NCI-H2196 (cell line): ENCODE results near the gene UACA.
"Not testable (repeated sequence)": the region's sequence is repeated elsewhere in the genome, so short reads cannot be mapped to it uniquely, and the experiment has no call there.

Experiments used
- DNase-seq: peaks from one replicate; lab custom pipeline; 2025; ENCODE audit not compliant: unreplicated experiment; lab: John Stamatoyannopoulos, UW

Gene UACA

DNA sequence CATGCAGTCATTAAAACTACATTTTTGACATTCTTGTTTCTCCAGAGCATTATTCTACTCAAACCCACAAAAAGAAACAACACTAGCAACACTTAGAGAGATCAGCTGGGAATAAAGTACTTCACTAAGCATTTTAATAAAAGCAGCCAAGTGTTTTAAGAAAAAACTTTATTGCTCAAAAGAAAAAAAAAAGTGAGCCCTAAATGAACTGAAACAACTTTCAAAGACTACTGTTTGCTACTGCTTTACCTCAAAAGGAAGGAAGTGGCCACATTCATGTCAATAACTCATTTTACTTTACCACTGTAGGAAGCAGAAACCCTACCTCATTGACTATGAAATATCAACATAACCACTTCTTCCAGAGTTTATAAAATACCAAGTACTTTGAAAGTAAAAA is 91.3 kb downstream of the UACA start:
- no peak for DNase-seq

DNA sequence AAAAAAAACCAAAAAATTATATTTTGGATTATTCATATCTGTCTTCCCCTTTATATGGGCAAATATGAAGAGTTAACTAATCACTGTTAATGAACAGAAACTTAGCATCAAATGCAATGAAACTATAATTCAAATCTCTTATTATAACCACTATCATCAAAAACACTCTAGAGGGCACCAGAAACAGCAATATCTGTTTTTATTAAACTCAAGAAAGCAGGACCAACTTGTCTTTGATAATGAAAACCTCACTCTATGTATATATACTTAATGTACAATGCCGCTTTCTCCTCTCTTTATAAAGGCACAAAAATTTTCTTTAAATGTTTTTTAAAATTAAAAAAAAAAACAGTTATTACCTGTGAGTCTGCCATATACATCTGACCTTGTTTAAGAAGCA is 92.7 kb downstream of the UACA start:
- no peak for DNase-seq

DNA sequence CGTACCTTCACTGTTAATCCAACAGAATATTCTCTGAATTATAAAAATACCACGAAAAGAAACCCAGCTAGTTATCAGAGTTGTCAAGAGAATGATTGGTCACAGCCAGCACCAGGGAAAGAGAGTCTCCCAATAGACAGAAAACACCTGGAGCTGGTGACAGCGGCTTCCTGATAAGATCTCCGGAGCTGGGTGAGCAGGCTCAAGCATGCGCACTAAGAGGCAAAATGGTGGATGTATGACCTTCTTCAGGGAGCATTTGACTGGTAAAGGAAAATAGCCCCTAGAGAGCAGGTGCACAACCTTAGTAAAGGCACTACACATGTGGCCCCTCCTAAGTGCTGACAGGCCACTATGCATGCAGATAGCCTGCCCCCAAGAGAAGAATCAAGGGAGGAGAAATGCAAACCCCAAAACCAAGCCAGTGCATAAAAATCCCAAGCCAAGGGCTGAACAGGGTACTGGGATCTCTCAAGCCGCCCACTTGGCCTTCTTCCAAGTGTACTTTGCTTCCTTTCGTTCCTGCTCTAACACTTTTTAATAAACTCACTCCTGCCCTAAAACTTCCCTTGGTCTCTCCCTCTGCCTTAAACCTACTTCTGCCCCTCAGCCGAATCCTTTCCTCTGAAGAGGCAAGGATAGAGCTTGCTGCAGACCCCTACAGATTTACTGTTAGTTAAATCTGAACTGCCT is 93.2 kb downstream of the UACA start:
- DNase-seq: no peak

DNA sequence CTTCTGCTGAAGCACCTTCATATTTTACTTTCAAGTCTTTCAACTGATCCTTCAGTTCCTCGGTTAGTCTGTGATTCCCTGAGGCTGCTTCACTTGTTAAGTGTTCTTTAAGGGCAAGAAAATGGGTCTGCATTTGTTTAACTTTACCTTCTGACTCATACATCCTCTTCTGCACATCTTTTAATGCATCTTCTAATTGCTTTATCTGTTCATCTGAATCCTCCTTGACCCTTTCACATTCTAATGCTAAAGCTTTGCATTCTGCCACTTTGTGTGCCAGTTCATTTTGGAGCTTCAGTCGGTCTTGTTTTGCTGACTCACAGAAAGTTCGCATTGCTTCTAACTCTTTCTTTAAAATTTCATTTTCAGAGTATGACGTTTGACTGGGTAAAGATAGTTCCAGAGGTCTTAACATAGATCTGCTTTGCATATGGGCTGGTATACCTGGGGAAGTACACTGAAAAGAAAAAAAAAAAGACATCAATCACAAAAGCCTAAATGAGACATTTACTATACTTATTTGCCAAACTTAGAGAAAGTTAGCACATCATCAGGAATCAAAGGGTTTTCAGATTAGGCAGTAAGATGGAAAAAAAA is 94.3 kb downstream of the UACA start:
- no peak for DNase-seq

DNA sequence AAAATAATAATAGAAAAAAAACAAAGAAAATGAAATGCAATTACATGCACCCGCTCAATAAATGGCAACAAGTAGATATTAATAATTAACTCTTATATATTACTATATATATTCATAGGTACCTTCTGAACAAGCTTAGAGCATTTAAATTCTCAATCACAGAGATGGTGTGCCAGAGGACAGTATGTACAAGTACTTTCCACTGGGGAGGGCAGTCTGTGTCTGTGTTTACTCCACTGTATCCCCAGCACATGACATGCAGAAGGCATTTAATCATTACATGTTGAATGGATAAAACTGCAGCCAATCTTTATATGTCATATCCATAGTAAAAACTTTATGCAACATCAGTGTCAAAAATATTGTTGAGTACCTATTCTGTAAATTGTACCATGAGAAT is 97.8 kb downstream of the UACA start:
- DNase-seq: no peak

DNA sequence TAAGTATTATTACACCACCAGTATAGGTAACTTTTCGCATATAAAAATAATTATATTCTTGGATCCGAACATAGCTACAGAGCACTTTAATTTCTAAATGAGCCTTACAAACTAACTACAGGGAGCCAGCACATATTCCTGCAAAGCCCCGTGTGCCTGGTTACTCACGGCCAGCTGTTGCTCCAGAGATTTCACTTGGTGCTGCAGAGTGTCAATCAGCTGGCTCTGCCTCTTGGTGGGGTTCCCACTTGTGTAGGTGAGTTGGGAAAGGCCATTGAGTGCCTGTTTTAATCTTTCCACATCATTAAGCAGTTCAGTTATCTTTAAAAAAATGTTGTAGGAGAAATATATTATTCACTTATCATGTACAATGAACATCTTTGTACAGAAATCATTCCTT is 98.9 kb downstream of the UACA start:
- DNase-seq: no peak

DNA sequence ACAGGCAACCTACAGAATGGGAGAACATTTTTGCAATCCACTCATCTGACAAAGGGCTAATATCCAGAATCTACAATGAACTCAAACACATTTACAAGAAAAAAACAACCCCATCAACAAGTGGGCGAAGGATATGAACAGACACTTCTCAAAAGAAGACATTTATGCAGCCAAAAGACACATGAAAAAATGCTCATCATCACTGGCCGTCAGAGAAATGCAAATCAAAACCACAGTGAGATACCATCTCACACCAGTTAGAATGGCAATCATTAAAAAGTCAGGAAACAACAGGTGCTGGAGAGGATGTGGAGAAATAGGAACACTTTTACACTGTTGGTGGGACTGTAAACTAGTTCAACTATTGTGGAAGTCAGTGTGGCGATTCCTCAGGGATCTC is 100.3 kb downstream of the UACA start:
- not testable (repeated sequence) for DNase-seq

DNA sequence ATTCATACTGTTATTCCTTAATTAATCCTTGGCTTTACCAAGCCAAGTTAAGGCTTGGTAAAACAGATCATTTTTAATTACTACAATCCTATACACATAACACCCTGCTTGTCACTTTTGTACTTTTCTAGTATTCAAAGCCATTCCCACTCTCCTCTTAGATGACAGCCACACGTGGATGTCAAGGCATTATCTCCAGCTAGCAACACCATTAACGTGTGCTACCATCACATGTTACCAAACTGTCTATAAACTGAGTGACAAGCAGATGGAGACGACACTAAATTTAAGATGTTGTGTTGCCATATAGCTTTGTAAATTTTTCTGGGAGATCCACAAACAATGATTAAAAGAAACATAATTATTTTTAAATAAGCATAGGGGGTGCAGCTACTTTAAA is 103.7 kb downstream of the UACA start:
- no peak for DNase-seq

DNA sequence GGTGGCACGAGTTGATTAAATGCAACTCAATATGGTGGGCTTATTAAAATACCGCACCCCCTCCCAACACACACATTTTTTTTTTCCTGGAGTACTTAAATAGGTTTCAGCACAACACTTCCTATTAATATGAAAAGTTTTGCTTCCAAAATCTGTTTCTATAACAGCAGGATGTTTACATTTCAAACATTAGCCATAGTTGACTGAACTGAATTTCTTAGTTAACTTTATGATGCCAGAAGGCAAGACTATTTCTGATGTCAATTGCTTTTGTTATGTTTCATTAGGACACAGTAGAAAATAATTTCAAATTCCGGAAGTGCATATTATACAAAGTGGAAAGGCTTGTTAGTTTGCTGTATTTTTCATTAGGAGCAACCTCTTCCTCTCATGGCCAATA is 104.7 kb downstream of the UACA start:
- no peak for DNase-seq

DNA sequence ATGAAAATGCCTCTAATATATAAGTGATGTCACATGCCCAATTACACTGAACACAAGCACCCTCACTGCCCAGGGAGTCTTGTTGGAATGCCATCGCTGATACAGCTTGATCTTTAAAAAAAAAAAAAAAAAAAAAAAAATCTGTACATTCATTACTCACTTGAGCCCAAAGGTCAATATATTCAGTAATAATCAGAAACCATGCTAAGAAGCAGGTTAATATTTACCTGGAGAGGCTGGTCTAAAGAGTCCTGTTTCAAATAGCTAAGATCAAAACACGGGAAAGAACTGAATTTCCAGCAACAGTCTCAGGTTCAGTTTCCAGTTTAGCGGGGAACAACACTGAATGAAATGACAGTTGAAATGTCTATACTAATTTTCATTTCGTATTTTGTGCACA is 109.9 kb downstream of the UACA start:
- DNase-seq: no peak

DNA sequence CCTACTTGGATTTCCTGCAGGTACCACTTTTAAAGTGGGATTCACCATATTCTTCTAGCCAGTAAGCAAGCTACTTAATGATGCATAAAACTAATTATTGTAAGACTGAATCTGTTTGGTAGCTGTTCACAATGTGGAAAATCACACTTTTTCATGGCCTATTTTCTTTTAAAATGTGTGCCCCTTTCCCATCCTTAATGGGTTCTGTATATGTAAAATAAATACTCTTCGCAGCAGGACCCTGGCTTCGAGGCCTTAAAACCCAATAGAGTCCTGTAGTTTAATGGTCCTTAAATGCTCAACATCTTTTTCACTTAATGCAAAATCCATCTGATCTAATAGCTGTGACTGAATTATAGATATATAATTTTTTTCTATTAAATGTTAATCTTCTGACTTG is 111.0 kb downstream of the UACA start:
- DNase-seq: no peak

DNA sequence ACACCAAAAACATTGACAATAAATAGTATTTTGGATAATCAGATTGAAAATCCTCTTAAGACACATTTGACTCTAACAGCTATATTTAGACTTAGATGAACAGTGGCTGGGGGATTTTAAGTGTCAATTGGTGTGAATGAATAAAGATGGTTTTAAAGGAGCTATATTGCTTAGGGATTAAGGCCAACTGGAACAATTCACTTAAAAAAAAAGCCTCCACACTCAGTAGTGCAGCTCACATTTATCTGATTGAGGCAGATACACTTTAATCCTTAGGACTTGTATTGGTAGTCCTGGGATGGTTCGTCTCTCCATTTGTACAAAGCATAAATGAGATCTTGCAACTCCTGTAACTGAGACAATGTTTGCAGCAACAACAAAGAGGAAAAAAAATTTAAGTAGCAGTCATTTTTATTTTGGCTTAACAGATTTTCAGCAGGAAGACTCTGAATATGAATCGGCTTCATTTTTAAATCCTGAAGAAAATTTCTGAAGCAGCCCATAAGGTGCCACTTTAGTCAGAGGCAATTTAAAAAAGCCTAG is 112.0 kb downstream of the UACA start:
- no peak for DNase-seq

DNA sequence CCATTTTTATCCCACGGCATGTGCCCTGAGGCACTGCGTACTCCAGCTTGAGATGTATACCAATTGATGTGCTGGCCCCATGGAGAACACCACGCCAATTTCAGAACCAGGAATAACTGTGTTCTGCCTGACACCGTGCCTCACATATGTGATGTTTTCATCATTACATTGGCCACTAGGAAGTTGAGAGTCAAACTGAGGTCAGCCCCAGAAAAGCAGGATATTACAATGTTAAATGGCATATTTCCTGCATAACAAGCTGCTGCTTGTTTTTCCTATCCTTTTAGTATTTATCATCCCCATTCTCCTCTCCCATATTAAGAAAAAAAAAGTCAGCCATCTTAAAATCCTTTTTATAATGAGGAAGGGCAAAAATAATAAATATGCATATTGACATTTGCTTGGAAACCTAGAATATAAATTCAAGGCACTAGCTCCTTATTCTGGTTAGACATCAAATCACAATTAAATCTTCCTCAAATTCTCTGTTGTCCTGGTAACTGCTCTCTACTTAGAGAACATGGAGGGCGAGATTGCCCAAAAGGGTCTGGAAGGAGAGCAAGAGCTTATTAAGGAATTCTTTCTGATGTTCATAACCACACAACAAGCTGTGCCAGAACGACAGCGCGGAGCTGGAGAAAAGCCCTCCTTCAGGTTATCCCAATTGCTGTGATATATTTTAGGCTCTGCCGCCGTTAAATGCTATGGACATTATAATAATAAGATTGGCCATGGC is 112.6 kb downstream of the UACA start:
- DNase-seq: no peak

DNA sequence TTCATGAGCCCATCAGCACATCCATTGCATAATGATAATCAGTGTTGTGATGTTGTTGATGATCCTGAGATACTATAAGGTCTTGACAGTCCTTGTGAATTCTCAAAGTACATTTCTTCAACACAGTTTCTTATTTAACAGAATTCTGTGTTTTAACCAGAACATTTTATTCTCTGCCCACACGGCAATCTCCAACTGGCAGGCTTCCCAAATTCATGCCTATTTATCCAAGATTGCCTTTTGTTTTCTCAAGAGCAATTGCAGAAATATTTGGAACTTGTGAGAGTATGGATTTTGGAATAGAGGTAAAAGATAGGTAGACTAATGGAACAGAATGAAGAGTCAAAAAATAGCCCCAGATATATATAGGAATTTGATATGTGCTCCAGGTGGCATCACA is 116.0 kb downstream of the UACA start:
- no peak for DNase-seq

DNA sequence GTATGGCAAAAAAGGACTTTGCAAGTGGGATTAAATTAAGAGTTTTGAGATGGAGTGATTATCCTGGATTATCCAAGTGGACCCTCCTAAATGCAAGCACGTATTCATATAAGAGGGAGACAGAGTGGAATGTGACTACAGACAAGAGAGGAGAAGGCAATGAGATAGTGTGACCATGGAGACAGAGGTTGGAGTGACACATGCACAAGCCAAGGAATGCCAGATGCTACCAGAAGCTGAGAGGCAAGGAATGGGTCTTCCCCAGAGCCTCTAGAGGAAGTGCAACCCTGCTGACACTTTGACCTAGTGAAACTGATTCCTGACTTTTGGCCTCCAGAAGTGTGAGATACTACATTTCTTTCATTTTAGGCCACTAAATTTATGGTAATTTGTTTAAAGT is 117.2 kb downstream of the UACA start:
- no peak for DNase-seq

DNA sequence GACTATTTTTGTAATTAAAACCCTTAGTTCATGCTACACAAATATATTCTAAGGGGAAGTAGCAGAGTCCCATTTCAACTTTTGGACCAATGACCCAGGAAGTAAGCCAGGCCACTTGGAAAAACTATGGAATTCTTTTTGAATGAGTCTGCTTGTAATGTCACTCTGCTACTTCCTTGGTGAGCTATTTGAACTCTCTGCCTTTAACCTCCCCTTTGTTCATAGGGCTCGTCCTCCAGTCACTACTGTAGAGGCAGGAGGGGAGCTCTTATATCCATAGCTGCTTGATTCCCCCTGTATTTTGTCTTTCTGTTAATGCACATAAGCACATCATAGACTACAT is 119.6 kb downstream of the UACA start:
- DNase-seq: no peak

DNA sequence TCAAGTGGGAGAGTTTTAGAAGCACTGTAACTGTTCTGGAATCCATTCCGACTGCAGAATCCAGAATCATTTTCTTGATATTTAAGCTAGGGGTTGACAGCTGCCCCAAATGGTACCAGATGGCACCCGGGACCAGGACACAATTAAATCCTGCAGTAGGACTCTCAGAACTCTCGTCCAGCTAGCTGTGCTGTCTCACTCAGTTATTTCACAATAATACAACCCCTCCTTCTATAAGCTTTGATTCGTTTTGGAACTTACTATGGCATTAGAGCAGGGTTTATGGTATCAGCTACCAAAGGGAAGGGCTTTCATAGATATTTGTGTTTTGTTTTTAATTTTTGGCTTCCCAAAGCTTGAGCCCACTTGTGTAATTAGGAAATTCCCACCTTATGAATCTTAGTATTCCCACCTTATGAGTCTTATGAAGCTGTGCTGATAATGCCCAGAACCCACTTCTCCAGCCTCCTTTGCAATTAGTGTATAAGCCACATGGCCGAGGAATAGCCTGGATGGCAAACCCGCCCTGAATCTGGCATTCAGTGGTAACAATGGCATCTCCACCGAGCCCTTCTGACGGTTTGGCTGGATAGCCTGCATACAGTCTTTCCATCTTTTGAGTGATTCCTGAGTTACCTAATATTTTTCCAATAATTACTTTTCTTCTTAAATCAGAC is 120.1 kb downstream of the UACA start:
- no peak for DNase-seq

DNA sequence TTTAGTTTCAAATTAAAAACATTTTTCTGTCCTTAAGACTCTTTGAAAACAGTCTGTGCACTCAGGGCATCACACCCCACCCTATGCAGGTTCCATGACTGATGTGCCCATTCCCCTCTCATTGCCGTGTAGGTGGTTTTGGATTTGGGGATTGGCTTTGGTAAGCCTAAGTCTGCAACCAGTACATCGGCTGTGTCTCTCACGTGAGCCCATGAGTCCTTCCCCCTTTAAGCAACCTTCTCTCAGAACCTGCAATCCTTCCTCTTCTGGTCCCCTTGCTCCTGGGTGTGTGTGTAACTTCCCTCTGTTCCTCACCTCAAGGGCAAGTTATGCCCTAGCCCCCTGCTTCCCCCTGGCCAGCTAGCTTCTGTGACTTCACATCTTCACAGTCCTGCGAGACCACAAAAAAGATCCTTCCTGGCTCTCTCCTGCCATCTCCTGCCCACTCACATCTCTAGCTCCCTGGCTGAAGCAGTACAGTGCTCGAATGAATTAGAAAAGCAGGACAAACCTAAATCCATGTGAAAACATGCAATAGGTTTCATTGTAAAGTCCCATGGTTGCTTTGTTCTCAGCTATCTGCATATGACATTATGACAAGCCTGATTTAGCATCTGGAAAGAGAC is 126.7 kb downstream of the UACA start:
- DNase-seq: peak; percentile 1

DNA sequence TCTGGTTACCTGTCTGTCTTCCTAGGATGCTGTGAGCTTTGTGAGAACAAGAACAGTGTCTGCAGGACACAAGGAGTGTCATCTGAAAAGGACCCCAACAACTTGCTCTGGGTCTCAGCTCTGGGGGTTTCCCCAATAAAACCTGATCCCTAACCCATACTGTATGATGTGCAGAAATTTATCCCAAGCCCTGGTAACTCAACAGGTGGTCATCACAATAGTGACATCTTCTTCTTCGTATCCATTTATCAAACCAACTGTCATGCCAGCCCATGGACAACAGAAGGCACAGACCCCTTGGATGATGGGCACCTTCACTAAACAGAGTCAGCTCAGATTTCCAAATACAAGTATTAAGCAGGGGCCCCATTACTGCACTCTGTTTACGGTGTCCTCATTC is 127.5 kb downstream of the UACA start:
- DNase-seq: no peak

DNA sequence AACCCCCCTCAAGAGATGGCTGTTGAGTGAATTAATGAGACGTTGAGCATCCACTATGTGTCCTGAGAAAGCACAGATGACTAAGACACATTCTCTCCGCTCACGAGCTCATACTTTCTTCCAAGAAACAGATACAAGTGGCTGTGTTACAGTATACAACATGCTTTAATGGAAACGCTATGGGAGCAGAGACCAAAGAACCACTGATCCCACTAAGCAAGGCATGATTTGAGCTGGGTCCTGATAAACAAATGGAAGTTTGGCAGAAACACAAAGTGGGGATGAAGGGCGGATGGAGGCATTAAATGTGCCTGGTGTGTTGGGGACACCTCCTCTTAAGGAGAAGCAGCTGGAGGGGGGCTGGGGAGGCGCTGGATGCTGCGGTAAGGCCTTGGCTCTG is 129.4 kb downstream of the UACA start:
- DNase-seq: no peak

DNA sequence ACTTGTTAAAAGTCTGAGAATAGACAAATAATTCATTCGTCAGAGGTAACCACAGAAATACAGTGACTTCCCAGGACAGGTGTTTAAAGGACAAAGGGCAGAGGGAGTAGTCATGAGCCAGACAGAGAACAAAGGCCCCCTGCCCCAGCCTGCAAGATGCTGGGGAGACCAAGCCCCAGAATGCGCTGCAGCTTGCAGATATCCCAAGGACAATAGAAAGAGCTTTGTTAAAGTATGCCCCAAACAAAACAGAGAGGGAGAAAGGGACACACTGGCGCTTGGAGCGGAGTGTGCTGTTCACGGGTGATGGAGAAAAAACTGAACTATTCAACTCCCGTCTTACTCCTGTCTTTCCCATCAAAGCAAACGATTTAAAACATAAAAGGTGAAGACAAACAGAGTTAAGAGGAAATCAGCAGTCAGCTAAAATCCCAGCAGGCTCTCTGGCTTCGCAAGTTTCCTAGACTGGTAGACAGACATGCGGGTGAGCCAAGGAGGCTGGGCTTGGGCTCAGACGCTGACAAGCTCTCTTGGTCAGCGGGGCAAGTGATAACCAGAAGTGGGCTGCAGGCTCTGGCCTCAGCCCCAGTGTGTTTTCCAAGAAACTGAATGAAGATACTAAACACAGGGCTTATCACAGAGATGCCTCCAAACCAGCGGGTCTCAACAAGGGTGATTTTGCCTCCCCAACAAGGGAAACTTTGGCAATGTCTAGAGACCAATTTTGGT is 130.1 kb downstream of the UACA start:
- no peak for DNase-seq
